ENCODE data around the gene KLF11.

- TF ChIP-seq ELF4 (IDR thresholded peaks at IDR 0.05): no peak
- TF ChIP-seq SUZ12 (IDR thresholded peaks at IDR 0.05): no peak
- no peak for TF ChIP-seq FOXA1 (IDR thresholded peaks at IDR 0.05)
- TF ChIP-seq SP1 (IDR thresholded peaks at IDR 0.05): no peak
- TF ChIP-seq CTBP1 (IDR thresholded peaks at IDR 0.05; ENCODE audit: borderline replicate concordance): no peak
- TF ChIP-seq BHLHE40 (IDR thresholded peaks at IDR 0.05; ENCODE audit: borderline replicate concordance): no peak
- TF ChIP-seq LEF1 (IDR thresholded peaks at IDR 0.05; ENCODE audit: borderline replicate concordance): no peak
- no peak for TF ChIP-seq NFRKB (IDR thresholded peaks at IDR 0.05)
- TF ChIP-seq FOXM1 (IDR thresholded peaks at IDR 0.05; ENCODE audit: borderline replicate concordance): no peak
- TF ChIP-seq PKNOX1 (IDR thresholded peaks at IDR 0.05): no peak
- TF ChIP-seq FOXK2 (IDR thresholded peaks at IDR 0.05): no peak
- no peak for TF ChIP-seq ARNT (IDR thresholded peaks at IDR 0.05)
Observed at GRCh38 chr2:10097352-10098148, 54.2 kb downstream of the KLF11 start.

Measured in HEK293T (cell line).